ENCODE results near the gene MICB.

Gene MICB

GRCh38 chr6:31465718-31466117, 32.2 kb upstream of the MICB start:
- H3K9ac ChIP-seq (ENCODE audit: low read depth, low read length) = no peak overlapping the region
- no peaks in the 10 kb centered on the region for H3K9me3 ChIP-seq (ENCODE audit: insufficient read depth, low read depth, low read length)
- H3K36me3 ChIP-seq (ENCODE audit: insufficient read depth, low read depth, low read length) = no peaks in the 10 kb centered on the region
- peaks cover 4% of the 10 kb centered on the region; the same call in 1 of the 2 replicates for H3K4me1 ChIP-seq (ENCODE audit: insufficient read depth, low read length)
- no peak overlapping the region for H3K27ac ChIP-seq (ENCODE audit: low read length)
- peaks cover 18% of the 10 kb centered on the region for H3K27me3 ChIP-seq (ENCODE audit: insufficient read depth, low read length)
- H3K4me3 ChIP-seq (ENCODE audit: low read length) = no peak overlapping the region

GRCh38 chr6:31466466-31466865, 31.5 kb upstream of the MICB start:
- no peak overlapping the region for H3K4me3 ChIP-seq (ENCODE audit: low read length)
- no peak overlapping the region for H3K9ac ChIP-seq (ENCODE audit: low read depth, low read length)
- no peaks in the 10 kb centered on the region for H3K36me3 ChIP-seq (ENCODE audit: insufficient read depth, low read depth, low read length)
- peaks cover 18% of the 10 kb centered on the region for H3K27me3 ChIP-seq (ENCODE audit: insufficient read depth, low read length)
- peaks cover 4% of the 10 kb centered on the region; the same call in 1 of the 2 replicates for H3K4me1 ChIP-seq (ENCODE audit: insufficient read depth, low read length)
- H3K27ac ChIP-seq (ENCODE audit: low read length) = no peak overlapping the region
- H3K9me3 ChIP-seq (ENCODE audit: insufficient read depth, low read depth, low read length) = no peaks in the 10 kb centered on the region

- Histone ChIP-seq H3K9me3 (ENCODE audit: insufficient read depth, low read depth, low read length) (no peaks in the 10 kb centered on the region), H3K27ac (ENCODE audit: low read length) (no peak overlapping the region), H3K4me1 (ENCODE audit: insufficient read depth, low read length) (peaks cover 4% of the 10 kb centered on the region; the same call in 1 of the 2 replicates), H3K27me3 (ENCODE audit: insufficient read depth, low read length) (peaks cover 12% of the 10 kb centered on the region), H3K36me3 (ENCODE audit: insufficient read depth, low read depth, low read length) (no peaks in the 10 kb centered on the region), H3K4me3 (ENCODE audit: low read length) (no peak overlapping the region), H3K9ac (ENCODE audit: low read depth, low read length) (no peak overlapping the region)
Measured at GRCh38 chr6:31467151-31467550, 30.8 kb upstream of the MICB start.

- Histone ChIP-seq H3K36me3 (ENCODE audit: insufficient read depth, low read depth, low read length) (no peaks in the 10 kb centered on the region), H3K4me1 (ENCODE audit: insufficient read depth, low read length) (no peaks in the 10 kb centered on the region), H3K27ac (ENCODE audit: low read length) (no peak overlapping the region), H3K27me3 (ENCODE audit: insufficient read depth, low read length) (peaks cover 9% of the 10 kb centered on the region), H3K9me3 (ENCODE audit: insufficient read depth, low read depth, low read length) (no peaks in the 10 kb centered on the region), H3K9ac (ENCODE audit: low read depth, low read length) (no peak overlapping the region), H3K4me3 (ENCODE audit: low read length) (no peak overlapping the region)
Measured at GRCh38 chr6:31468311-31468710, 29.6 kb upstream of the MICB start.

GRCh38 chr6:31470801-31471200, 27.1 kb upstream of the MICB start:
- Histone ChIP-seq H3K9ac (ENCODE audit: low read depth, low read length) (no peak overlapping the region), H3K36me3 (ENCODE audit: insufficient read depth, low read depth, low read length) (no peaks in the 10 kb centered on the region), H3K4me1 (ENCODE audit: insufficient read depth, low read length) (no peaks in the 10 kb centered on the region), H3K27ac (ENCODE audit: low read length) (no peak overlapping the region), H3K4me3 (ENCODE audit: low read length) (no peak overlapping the region), H3K9me3 (ENCODE audit: insufficient read depth, low read depth, low read length) (no peaks in the 10 kb centered on the region), H3K27me3 (ENCODE audit: insufficient read depth, low read length) (no peaks in the 10 kb centered on the region)

GRCh38 chr6:31471711-31472110, 26.2 kb upstream of the MICB start:
- Histone ChIP-seq H3K27ac (ENCODE audit: low read length) (no peak overlapping the region), H3K27me3 (ENCODE audit: insufficient read depth, low read length) (no peaks in the 10 kb centered on the region), H3K4me3 (ENCODE audit: low read length) (no peak overlapping the region), H3K4me1 (ENCODE audit: insufficient read depth, low read length) (no peaks in the 10 kb centered on the region), H3K36me3 (ENCODE audit: insufficient read depth, low read depth, low read length) (no peaks in the 10 kb centered on the region), H3K9me3 (ENCODE audit: insufficient read depth, low read depth, low read length) (no peaks in the 10 kb centered on the region), H3K9ac (ENCODE audit: low read depth, low read length) (no peak overlapping the region)

- no peaks in the 10 kb centered on the region for H3K9me3 ChIP-seq (ENCODE audit: insufficient read depth, low read depth, low read length)
- no peaks in the 10 kb centered on the region for H3K36me3 ChIP-seq (ENCODE audit: insufficient read depth, low read depth, low read length)
Measured at GRCh38 chr6:31472259-31472658, 25.7 kb upstream of the MICB start.

GRCh38 chr6:31473244-31473643, 24.7 kb upstream of the MICB start:
- Histone ChIP-seq H3K9ac (ENCODE audit: low read depth, low read length) (no peak overlapping the region), H3K36me3 (ENCODE audit: insufficient read depth, low read depth, low read length) (no peaks in the 10 kb centered on the region), H3K27me3 (ENCODE audit: insufficient read depth, low read length) (0 out of 2 replicates have a peak, but pooled peaks cover 7% of the 10 kb centered on the region), H3K4me3 (ENCODE audit: low read length) (no peak overlapping the region), H3K27ac (ENCODE audit: low read length) (no peak overlapping the region), H3K4me1 (ENCODE audit: insufficient read depth, low read length) (no peaks in the 10 kb centered on the region), H3K9me3 (ENCODE audit: insufficient read depth, low read depth, low read length) (no peaks in the 10 kb centered on the region)

More at GRCh38 chr6:31472259-31472658, 25.7 kb upstream of the MICB start:
- H3K27ac ChIP-seq (ENCODE audit: low read length) = no peak overlapping the region
- no peaks in the 10 kb centered on the region for H3K27me3 ChIP-seq (ENCODE audit: insufficient read depth, low read length)
- H3K9ac ChIP-seq (ENCODE audit: low read depth, low read length) = no peak overlapping the region; the same call in 1 of the 2 replicates
- no peaks in the 10 kb centered on the region for H3K4me1 ChIP-seq (ENCODE audit: insufficient read depth, low read length)
- H3K4me3 ChIP-seq (ENCODE audit: low read length) = no peak overlapping the region

- peaks cover 13% of the 10 kb centered on the region; the same call in 1 of the 2 replicates for H3K27me3 ChIP-seq (ENCODE audit: insufficient read depth, low read length)
- H3K4me1 ChIP-seq (ENCODE audit: insufficient read depth, low read length) = no peaks in the 10 kb centered on the region
- no peak overlapping the region for H3K4me3 ChIP-seq (ENCODE audit: low read length)
- H3K9ac ChIP-seq (ENCODE audit: low read depth, low read length) = no peak overlapping the region
- H3K27ac ChIP-seq (ENCODE audit: low read length) = no peak overlapping the region
- H3K36me3 ChIP-seq (ENCODE audit: insufficient read depth, low read depth, low read length) = no peaks in the 10 kb centered on the region
- no peaks in the 10 kb centered on the region for H3K9me3 ChIP-seq (ENCODE audit: insufficient read depth, low read depth, low read length)
Measured at GRCh38 chr6:31473780-31474761, 23.9 kb upstream of the MICB start.

GRCh38 chr6:31474871-31475286, 23.1 kb upstream of the MICB start:
- H3K36me3 ChIP-seq (ENCODE audit: insufficient read depth, low read depth, low read length) = no peaks in the 10 kb centered on the region
- H3K4me3 ChIP-seq (ENCODE audit: low read length) = no peak overlapping the region
- H3K27ac ChIP-seq (ENCODE audit: low read length) = no peak overlapping the region
- H3K4me1 ChIP-seq (ENCODE audit: insufficient read depth, low read length) = no peaks in the 10 kb centered on the region
- no peaks in the 10 kb centered on the region for H3K9me3 ChIP-seq (ENCODE audit: insufficient read depth, low read depth, low read length)
- peaks cover 13% of the 10 kb centered on the region; the same call in 1 of the 2 replicates for H3K27me3 ChIP-seq (ENCODE audit: insufficient read depth, low read length)
- H3K9ac ChIP-seq (ENCODE audit: low read depth, low read length) = no peak overlapping the region

- no peak overlapping the region for H3K27ac ChIP-seq (ENCODE audit: low read length)
Measured at GRCh38 chr6:31476515-31477139, 21.3 kb upstream of the MICB start.

More at GRCh38 chr6:31476515-31477139, 21.3 kb upstream of the MICB start:
- Histone ChIP-seq H3K36me3 (ENCODE audit: insufficient read depth, low read depth, low read length) (no peaks in the 10 kb centered on the region), H3K9ac (ENCODE audit: low read depth, low read length) (no peak overlapping the region), H3K4me3 (ENCODE audit: low read length) (no peak overlapping the region), H3K9me3 (ENCODE audit: insufficient read depth, low read depth, low read length) (no peaks in the 10 kb centered on the region), H3K27me3 (ENCODE audit: insufficient read depth, low read length) (peaks cover 13% of the 10 kb centered on the region; the same call in 1 of the 2 replicates), H3K4me1 (ENCODE audit: insufficient read depth, low read length) (no peaks in the 10 kb centered on the region)
